Activated CD8-positive, alpha-beta T cell treated with anti-CD3 and anti-CD28 coated beads for 36 hours (primary cell): ENCODE data around the gene TNRC6B. TPM values are rescaled to one million over a fixed set of nuclear protein-coding genes. Genes with fewer than 3 reads are reported as not detected.
"Not testable (repeated sequence)": the region's sequence is repeated elsewhere in the genome, so short reads cannot be mapped to it uniquely, and the experiment has no call there.

Experiments
- ATAC-seq: fragments of 200-7000 bp; cut with Tn5 transposase; one replicate; pipeline ENCODE4 v1.10.0; 2021; ENCODE audit warnings: mild to moderate bottlenecking, moderate library complexity
- CTCF ChIA-PET: fragments of 350-600 bp; sonication (Branson Sonifier 250); formaldehyde crosslinking; loops from one replicate; lab custom pipeline; 2021; ENCODE audit warnings: antibody characterized with exemption; lab: Charles Lee
- POLR2A ChIA-PET: fragments of 350-600 bp; sonication (Branson Sonifier 250); formaldehyde crosslinking; loops from one replicate; lab custom pipeline; 2021; ENCODE audit warnings: antibody characterized with exemption; lab: Charles Lee
- DNase-seq: peaks from one replicate; pipeline ENCODE4 v3.0.0-alpha.2; 2020
- H3K27ac Mint-ChIP-seq: one replicate; pipeline ENCODE4 v1.8.0; 2021; ENCODE audit warnings: mild to moderate bottlenecking, mixed read lengths
- H3K27me3 Mint-ChIP-seq: one replicate; pipeline ENCODE4 v1.8.0; 2021; ENCODE audit warnings: mixed read lengths
- H3K36me3 Mint-ChIP-seq: one replicate; pipeline ENCODE4 v1.8.0; 2021; ENCODE audit warnings: low read depth, mixed read lengths
- H3K4me1 Mint-ChIP-seq: one replicate; pipeline ENCODE4 v1.8.0; 2021; ENCODE audit warnings: low read depth, mixed read lengths
- H3K4me3 Mint-ChIP-seq: one replicate; pipeline ENCODE4 v1.8.0; 2021; ENCODE audit warnings: mild to moderate bottlenecking, moderate library complexity, mixed read lengths
- H3K9me3 Mint-ChIP-seq: one replicate; pipeline ENCODE4 v1.8.0; 2021; ENCODE audit warnings: mixed read lengths
- intact Hi-C: fragments of 100-400 bp; cut with micrococcal nuclease; formaldehyde crosslinking; loops from one replicate; pipeline ENCODE4 v1.10.0; 2022
- total RNA-seq, 2 experiments: library from RNA; stranded (reverse); gene quantifications; one replicate each; pipeline ENCODE4 v1.2.3, GENCODE V29; 2021
- TF ChIP-seq, protein P1 (sequence below): fragments of 200-600 bp; IDR thresholded peaks from one replicate; pipeline ENCODE4 v1.8.0; 2022; ENCODE audit warnings: antibody characterized with exemption, mild to moderate bottlenecking

TNRC6B gene
- total RNA-seq, 2 experiments from 2014 or later = 42.6 to 45.2 TPM

DNA sequence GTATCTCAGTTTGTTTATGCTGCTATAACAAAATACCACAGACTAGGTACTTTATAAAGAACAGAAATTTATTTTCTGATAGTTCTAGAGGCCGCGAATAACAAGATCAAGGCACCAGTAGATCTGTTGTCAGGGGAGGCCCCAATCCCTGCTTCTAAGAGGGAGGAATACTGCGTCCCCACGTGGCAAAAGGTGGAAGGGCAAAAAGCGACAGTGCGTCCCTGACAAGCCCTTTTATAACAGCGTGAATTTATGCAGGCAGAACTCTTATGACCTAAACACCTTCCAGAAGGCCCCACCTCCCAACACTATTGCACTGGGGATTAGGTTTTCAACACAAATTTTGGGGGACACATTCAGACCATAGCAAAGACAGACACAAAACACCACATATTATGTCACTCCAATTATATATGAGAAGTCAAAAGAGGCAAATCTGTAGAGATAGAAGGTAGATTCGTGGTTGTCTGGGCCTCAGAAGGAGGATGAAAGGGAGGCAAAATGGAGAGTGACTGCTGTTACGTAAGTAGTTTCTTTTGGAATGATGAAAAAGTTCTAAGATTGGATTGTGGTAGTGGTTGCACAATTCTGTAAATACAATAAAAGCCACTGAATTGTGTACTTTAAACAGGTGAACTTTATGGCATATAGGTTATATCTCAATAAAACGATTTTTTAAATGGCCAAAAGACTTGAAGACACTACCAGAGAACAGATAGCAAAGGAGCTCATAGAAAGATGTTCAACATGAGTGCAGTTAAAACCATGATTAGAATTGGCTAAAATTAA lies 30.1 kb upstream of the TNRC6B start:
- Mint-ChIP-seq H3K4me3 (no peak overlapping the region), H3K4me1 (peaks cover 3% of the 10 kb centered on the region), H3K27me3 (no peaks in the 10 kb centered on the region), H3K9me3 (no peaks in the 10 kb centered on the region), H3K36me3 (peaks cover 7% of the 10 kb centered on the region), H3K27ac (no peak overlapping the region)
- ChIA-PET POLR2A (interaction anchor here (0.9 kb wide), 1 partner anchor 30 kb away, joined by 3 read pairs; the partner anchor contains the start of gene TNRC6B), CTCF (no interaction called here)
- no peak for DNase-seq
- ATAC-seq = no peak
- TF ChIP-seq, protein P1, sequence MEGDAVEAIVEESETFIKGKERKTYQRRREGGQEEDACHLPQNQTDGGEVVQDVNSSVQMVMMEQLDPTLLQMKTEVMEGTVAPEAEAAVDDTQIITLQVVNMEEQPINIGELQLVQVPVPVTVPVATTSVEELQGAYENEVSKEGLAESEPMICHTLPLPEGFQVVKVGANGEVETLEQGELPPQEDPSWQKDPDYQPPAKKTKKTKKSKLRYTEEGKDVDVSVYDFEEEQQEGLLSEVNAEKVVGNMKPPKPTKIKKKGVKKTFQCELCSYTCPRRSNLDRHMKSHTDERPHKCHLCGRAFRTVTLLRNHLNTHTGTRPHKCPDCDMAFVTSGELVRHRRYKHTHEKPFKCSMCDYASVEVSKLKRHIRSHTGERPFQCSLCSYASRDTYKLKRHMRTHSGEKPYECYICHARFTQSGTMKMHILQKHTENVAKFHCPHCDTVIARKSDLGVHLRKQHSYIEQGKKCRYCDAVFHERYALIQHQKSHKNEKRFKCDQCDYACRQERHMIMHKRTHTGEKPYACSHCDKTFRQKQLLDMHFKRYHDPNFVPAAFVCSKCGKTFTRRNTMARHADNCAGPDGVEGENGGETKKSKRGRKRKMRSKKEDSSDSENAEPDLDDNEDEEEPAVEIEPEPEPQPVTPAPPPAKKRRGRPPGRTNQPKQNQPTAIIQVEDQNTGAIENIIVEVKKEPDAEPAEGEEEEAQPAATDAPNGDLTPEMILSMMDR = no peak
- intact Hi-C loops = no loop called here

DNA sequence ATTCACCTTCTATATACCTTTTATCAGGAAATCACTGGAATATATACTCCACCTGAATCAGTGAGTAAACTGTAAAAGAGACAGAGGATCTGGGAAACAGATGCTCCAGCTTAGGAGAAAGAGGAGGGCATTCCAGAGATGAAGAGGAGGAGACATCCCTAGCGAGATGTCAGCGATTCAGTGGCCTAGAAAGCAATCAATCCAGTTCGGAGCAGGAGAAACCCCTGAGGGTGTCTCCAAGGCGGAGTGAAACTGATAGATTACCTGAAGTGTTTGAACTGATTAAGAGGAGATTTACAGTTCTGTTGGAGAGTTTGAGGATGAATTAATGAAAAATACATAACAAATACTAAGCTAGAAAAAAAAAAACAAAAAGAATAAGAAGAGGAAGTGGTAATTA lies 24.5 kb upstream of the TNRC6B start:
- H3K4me3 Mint-ChIP-seq = no peak overlapping the region
- H3K27ac Mint-ChIP-seq = no peak overlapping the region
- CTCF ChIA-PET = no interaction called here
- DNase-seq = no peak
- H3K9me3 Mint-ChIP-seq = no peaks in the 10 kb centered on the region
- ATAC-seq = no peak
- intact Hi-C loops = no loop called here
- TF ChIP-seq, protein P1 = no peak
- POLR2A ChIA-PET = no interaction called here
- H3K4me1 Mint-ChIP-seq = peaks cover 12% of the 10 kb centered on the region
- H3K36me3 Mint-ChIP-seq = no peaks in the 10 kb centered on the region
- no peaks in the 10 kb centered on the region for H3K27me3 Mint-ChIP-seq

DNA sequence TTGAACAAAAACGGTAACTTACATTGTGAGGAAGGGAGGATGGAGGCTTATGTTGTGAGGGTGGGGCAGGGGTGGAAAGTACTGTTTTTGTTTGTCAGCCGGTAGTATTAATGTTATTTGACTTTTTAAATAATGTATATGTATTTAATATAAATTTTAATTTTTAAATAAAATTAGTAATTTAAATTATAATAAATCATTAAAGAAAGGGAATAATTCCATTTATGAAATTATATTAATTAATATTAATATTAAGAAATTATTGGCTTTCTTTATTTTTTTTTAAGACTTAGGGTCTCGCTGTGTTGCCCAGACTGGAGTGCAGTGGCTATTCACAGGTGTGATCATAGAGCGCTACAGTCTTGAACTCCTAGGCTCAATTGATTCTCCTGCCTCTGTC lies 24.0 kb upstream of the TNRC6B start:
- DNase-seq (no peak), ATAC-seq (no peak)
- no peak overlapping the region for H3K27ac Mint-ChIP-seq
- peaks cover 12% of the 10 kb centered on the region for H3K4me1 Mint-ChIP-seq
- intact Hi-C loops = no loop called here
- H3K4me3 Mint-ChIP-seq = no peak overlapping the region
- TF ChIP-seq, protein P1 = no peak
- CTCF ChIA-PET = no interaction called here
- no peaks in the 10 kb centered on the region for H3K9me3 Mint-ChIP-seq
- POLR2A ChIA-PET = no interaction called here
- no peaks in the 10 kb centered on the region for H3K27me3 Mint-ChIP-seq
- no peaks in the 10 kb centered on the region for H3K36me3 Mint-ChIP-seq

DNA sequence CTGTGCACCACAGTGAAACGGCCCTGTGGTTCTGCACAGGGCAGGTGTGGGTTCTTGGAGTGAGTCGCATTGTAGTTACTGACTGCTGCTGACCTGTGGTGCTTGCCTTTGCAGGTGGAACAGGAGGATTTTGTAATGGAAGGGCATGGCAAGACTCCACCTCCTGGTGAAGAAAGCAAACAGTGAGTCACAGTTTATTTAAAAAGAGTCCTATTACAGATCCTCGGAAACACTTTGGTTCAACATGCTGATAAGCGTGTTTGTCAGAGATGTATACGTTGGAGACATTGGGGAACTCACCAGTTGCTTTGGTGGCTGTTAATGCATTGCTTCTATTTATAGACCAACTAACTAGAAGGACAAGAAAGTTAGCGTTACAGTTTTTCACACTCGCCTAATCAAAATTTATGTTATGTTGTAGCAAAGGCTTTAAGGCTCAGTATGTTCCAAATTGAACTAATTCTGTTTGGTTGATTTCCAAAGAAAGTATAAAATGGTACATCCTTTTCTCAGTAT lies 21.7 kb upstream of the TNRC6B start:
- H3K27ac Mint-ChIP-seq = peak overlapping the region; percentile 62
- DNase-seq (peak; percentile 32), ATAC-seq (peak; percentile 78)
- H3K27me3 Mint-ChIP-seq = no peaks in the 10 kb centered on the region
- no peaks in the 10 kb centered on the region for H3K36me3 Mint-ChIP-seq
- intact Hi-C loops = no loop called here
- TF ChIP-seq, protein P1 = no peak
- peaks cover 12% of the 10 kb centered on the region for H3K4me1 Mint-ChIP-seq
- ChIA-PET CTCF (no interaction called here), POLR2A (interaction anchor here (1.2 kb wide), 1 partner anchor 37 kb away, joined by 4 read pairs; no protein-coding TSS in a partner anchor)
- no peak overlapping the region for H3K4me3 Mint-ChIP-seq
- H3K9me3 Mint-ChIP-seq = no peaks in the 10 kb centered on the region

DNA sequence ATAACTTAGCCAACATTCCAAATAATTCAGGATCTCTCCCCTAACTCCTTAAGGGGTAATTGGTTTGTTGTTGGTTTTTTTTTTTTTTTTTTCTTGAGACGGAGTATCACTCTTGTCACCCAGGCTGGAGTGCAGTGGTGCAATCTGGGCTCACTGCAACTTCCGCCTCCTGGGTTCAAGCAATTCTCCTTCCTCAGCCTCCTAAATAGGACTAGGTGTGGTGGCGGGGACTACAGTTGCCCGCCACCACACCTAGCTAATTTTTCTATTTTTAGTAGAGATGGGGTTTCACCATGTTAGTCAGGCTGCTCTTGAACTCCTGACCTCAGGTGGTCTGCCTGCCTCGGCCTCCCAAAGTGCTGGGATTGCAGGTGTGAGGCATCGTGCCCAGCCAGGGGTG lies 21.0 kb upstream of the TNRC6B start:
- H3K9me3 Mint-ChIP-seq, ATAC-seq, H3K36me3 Mint-ChIP-seq, H3K27ac Mint-ChIP-seq, DNase-seq, H3K27me3 Mint-ChIP-seq, H3K4me3 Mint-ChIP-seq, intact Hi-C loops: not testable (repeated sequence)
- ChIA-PET CTCF (interaction anchor here (0.8 kb wide), 1 partner anchor 11 kb away, joined by 3 read pairs; no protein-coding TSS in a partner anchor), POLR2A (interaction anchor here (0.6 kb wide), 1 partner anchor 107 kb away, joined by 3 read pairs; no protein-coding TSS in a partner anchor)
- H3K4me1 Mint-ChIP-seq = peaks cover 14% of the 10 kb centered on the region
